Large intestine (tissue), 3 donors: ENCODE results near the gene CCL13. TPM values are rescaled to one million over a fixed set of nuclear protein-coding genes. Genes with fewer than 3 reads are reported as not detected.

Experiments used
- DNase-seq, 2 donors: peaks; one replicate each; pipeline versions ENCODE4 v3.0.0 to v3.0.0-alpha.2; 2013
- H3K27ac ChIP-seq: one replicate; pipeline ENCODE4 v1.5.1; 2013; ENCODE audit warnings: low read length
- H3K27me3 ChIP-seq: 2 replicates; pipeline ENCODE4 v1.6.1; 2013; ENCODE audit warnings: low read length; ENCODE audit not compliant: control insufficient read depth, insufficient read depth
- H3K36me3 ChIP-seq: 2 replicates; pipeline ENCODE4 v1.6.1; 2013; ENCODE audit warnings: low read length; ENCODE audit not compliant: control insufficient read depth, insufficient read depth
- H3K4me1 ChIP-seq: one replicate; pipeline ENCODE4 v1.6.1; 2013; ENCODE audit warnings: low read length; ENCODE audit not compliant: control insufficient read depth, insufficient read depth
- H3K4me3 ChIP-seq: one replicate; pipeline ENCODE4 v1.5.1; 2013; ENCODE audit warnings: low read length
- H3K9me3 ChIP-seq: one replicate; pipeline ENCODE4 v1.6.1; 2013; ENCODE audit warnings: mild to moderate bottlenecking, low read depth, low read length, moderate library complexity; ENCODE audit not compliant: control insufficient read depth
- WGBS: methylation state at CpG from one replicate; pipeline ENCODE4 v1.1.5; 2013; ENCODE audit warnings: low lambda C conversion rate; ENCODE audit not compliant: insufficient coverage; 5-methylcytosine and 5-hydroxymethylcytosine counted together
- polyA plus RNA-seq: library from polyadenylated mRNA; unstranded; fragments of 120-200 nt; gene quantifications from one replicate; pipeline ENCODE4 v1.2.1, GENCODE V29; 2013

CCL13 gene
- polyA plus RNA-seq, 1 donor, result 1.0 TPM

DNA sequence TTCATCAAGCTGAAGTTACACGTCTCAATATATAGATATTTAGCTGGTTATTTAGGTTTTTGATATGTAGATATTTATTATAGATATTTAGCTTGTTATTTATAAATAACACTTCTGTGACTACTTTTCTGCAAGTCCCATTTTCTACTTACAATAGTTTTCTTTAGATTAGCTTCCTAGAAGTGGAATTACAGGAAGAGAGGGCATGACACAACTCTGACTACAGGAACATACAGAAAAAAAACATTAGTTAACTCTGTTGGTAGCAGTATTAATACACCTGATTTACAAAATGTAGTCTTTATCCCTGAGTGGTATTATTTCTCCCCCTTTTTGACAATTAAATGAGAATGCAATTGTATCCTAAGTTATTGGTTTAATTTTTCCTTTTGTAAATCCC lies 28.0 kb downstream of the CCL13 start:
- no CpG with 5 or more reads among the region's 1 CpG for WGBS
- peaks cover 7% of the 10 kb centered on the region for H3K27me3 ChIP-seq
- H3K27ac ChIP-seq, result no peak overlapping the region
- H3K9me3 ChIP-seq, result no peaks in the 10 kb centered on the region
- no peak overlapping the region for H3K4me3 ChIP-seq
- no peaks in the 10 kb centered on the region for H3K4me1 ChIP-seq
- no peaks in the 10 kb centered on the region for H3K36me3 ChIP-seq
- DNase-seq, result no peak

DNA sequence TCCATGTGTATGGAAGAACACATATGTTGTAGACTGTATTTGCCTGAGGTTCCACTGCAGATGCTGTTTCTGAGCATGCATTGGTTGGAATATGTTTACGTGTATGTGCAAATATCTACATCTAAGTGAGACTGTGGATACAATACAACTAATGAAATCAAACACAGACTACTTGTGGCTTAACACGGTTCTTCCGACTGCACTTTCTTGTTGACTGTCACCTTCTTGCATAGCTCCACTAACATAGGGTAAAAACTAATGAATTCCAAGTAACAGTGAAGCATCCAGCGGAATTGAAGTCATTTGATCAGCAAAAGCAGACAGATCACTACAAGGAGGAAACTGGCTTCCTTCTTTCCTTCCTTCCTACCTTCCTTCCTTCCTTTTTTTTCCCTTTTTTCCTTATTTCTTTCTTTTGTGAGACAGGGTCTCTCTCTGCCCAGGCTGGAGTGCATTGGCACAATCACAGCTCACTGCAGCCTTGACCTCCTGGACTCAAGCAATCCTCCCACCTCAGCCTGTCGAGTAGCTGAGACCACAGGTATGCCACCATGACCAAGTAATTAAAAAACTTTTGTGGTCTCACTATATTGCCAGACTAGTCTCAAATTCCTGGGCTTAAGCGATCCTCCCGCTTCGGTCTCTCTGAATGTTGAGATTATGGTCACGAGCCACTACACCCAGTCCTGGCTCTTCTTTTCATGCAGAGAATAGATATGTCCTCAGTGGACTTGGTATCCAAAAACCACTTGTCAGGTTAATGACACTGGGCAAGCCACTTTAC lies 28.7 kb downstream of the CCL13 start:
- H3K4me3 ChIP-seq, result no peak overlapping the region
- H3K36me3 ChIP-seq, result no peaks in the 10 kb centered on the region
- no peaks in the 10 kb centered on the region for H3K9me3 ChIP-seq
- 83% methylated on average over 2 of the region's 9 CpGs for WGBS
- peaks cover 7% of the 10 kb centered on the region for H3K27me3 ChIP-seq
- no peak overlapping the region for H3K27ac ChIP-seq
- no peaks in the 10 kb centered on the region for H3K4me1 ChIP-seq
- DNase-seq, result no peak

GRCh38 chr17:34386343-34386696 lies 30.0 kb downstream of the CCL13 start:
- WGBS, result no CpG with 5 or more reads among the region's 5 CpGs
- H3K4me3 ChIP-seq, result no peak overlapping the region

DNA sequence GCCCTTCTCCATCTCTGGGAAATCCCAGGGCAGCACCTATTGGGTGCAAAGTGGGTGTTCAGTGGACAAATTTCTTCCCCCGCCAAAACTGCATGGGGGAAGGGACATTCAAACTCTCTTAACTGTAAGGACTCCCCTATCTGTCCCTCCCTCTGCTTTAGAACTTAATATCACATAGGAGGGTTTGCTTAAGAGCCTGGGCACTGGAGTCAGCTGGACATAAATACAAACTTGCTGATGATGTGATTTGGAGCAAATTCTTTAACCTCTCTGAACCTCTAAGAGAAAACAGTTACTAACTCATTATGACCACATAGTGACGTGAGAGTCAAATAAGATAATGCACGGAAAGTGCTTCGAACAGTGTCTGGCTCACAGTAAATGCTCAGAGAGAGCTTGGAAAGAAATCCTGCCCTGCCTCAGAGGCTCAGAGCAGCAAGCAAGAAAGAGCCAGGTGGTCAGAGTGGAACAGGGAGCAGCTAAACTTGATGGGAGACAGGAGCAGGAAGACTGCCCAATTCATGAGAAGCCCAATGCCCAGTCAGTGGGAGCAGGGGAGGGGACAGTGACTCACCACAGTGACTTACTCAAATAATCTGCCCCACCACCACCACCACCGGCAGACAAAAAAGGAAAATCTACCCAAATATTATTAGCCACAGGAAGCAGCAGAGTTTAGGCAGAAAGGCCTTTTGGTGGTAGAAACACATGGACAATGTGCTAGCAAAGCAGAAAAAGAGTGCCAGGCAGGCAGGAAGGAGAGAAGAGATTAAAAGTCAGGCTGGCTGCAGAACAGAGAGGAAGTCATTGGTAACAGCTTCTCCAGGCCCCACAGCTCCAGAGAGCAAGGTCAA lies 30.6 kb downstream of the CCL13 start:
- no CpG with 5 or more reads among the region's 5 CpGs for WGBS
- H3K9me3 ChIP-seq, result no peaks in the 10 kb centered on the region
- H3K27ac ChIP-seq, result no peak overlapping the region

More at GRCh38 chr17:34386343-34386696, 30.0 kb downstream of the CCL13 start:
- no peak for DNase-seq
- no peak overlapping the region for H3K27ac ChIP-seq
- H3K36me3 ChIP-seq, result no peaks in the 10 kb centered on the region
- peaks cover 7% of the 10 kb centered on the region for H3K27me3 ChIP-seq
- no peaks in the 10 kb centered on the region for H3K4me1 ChIP-seq
- H3K9me3 ChIP-seq, result no peaks in the 10 kb centered on the region

DNA sequence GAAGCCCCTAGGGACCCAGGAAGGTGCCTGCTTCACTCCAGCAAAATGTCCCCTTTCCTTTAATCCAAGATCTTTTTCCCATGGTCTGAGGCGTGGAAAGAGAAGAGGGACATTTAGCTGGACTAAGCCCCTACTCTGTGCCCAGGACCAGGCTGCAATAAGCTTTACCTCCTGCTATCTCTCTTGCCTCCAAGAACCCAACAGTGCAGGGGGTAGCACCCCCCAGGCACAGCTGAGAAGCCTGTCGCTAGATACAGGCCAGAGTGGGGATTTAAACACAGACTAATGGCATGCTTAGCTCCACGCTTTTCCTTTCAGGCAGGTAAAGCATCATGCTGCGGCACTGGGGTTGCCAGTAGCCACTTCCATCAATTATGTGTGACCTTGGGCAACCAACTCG lies 31.3 kb downstream of the CCL13 start:
- Histone ChIP-seq H3K4me1 (no peaks in the 10 kb centered on the region), H3K27ac (no peak overlapping the region), H3K9me3 (no peaks in the 10 kb centered on the region), H3K27me3 (peaks cover 7% of the 10 kb centered on the region), H3K4me3 (no peak overlapping the region), H3K36me3 (no peaks in the 10 kb centered on the region)
- WGBS, result 80% methylated on average over 1 of the region's 5 CpGs
- DNase-seq, result no peak

More for the DNA sequence above, 30.6 kb downstream of the CCL13 start:
- Histone ChIP-seq H3K36me3 (no peaks in the 10 kb centered on the region), H3K27me3 (peaks cover 7% of the 10 kb centered on the region), H3K4me3 (no peak overlapping the region), H3K4me1 (no peaks in the 10 kb centered on the region)
- no peak for DNase-seq

- no peak overlapping the region for H3K27ac ChIP-seq
- no CpG with 5 or more reads among the region's 6 CpGs for WGBS
- peaks cover 2% of the 10 kb centered on the region for H3K27me3 ChIP-seq
- no peaks in the 10 kb centered on the region for H3K36me3 ChIP-seq
- DNase-seq, result no peak
- no peaks in the 10 kb centered on the region for H3K4me1 ChIP-seq
- no peaks in the 10 kb centered on the region for H3K9me3 ChIP-seq
- no peak overlapping the region for H3K4me3 ChIP-seq
These were observed 33.0 kb downstream of the CCL13 start for GRCh38 chr17:34389126-34389750.

DNA sequence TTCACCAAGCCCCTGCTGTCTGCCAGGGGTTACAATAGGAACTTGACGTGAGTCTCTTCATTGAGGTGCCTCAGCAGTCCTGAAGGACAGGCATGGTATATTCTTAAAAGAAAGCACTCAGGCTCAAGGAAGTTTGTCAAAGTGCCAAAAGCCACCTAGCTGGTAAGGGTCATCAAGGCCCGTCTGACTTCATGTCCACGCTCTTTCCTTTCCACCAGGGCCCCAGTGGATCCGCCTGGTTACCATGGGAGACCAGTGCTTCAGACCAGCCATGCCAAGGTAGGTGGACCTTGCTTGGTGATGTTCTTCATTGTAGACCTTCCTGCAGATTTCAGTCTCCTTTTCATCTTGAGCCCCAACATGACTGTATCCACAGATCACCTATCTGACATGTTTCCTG lies 34.4 kb downstream of the CCL13 start:
- DNase-seq, result no peak
- Histone ChIP-seq H3K4me3 (no peak overlapping the region), H3K27ac (no peak overlapping the region), H3K9me3 (no peaks in the 10 kb centered on the region), H3K4me1 (no peaks in the 10 kb centered on the region), H3K36me3 (no peaks in the 10 kb centered on the region), H3K27me3 (peaks cover 2% of the 10 kb centered on the region)
- no CpG with 5 or more reads among the region's 4 CpGs for WGBS

GRCh38 chr17:34391241-34391640 lies 35.0 kb downstream of the CCL13 start:
- H3K27me3 ChIP-seq, result peaks cover 2% of the 10 kb centered on the region
- no peaks in the 10 kb centered on the region for H3K4me1 ChIP-seq
- H3K9me3 ChIP-seq, result no peaks in the 10 kb centered on the region
- no peaks in the 10 kb centered on the region for H3K36me3 ChIP-seq
- no peak for DNase-seq
- no peak overlapping the region for H3K27ac ChIP-seq
- no peak overlapping the region for H3K4me3 ChIP-seq
- no CpG with 5 or more reads among the region's 2 CpGs for WGBS

DNA sequence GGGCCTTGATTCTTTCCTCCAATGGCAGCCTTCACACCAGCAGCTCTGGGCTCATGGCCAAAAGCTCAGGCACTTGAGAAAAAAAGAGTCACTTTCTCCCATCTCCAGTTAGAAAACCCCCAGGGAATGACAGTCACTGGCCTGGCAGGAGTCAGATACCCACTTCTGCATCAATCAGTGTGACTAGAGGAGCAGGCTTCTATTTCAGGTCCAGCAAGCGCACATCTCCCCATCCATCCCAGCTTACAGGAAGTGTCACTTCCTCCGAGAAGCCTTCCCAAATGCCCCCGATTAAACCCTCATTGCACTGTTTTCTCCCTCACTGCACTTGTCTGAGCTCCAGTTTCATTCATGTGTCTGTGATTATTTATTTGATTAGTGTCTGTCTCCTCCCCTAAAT lies 37.1 kb downstream of the CCL13 start:
- no peaks in the 10 kb centered on the region for H3K36me3 ChIP-seq
- H3K4me1 ChIP-seq, result no peaks in the 10 kb centered on the region
- H3K4me3 ChIP-seq, result no peak overlapping the region
- H3K9me3 ChIP-seq, result no peaks in the 10 kb centered on the region
- DNase-seq, result no peak
- no peak overlapping the region for H3K27ac ChIP-seq
- WGBS, result 80% methylated on average over 1 of the region's 3 CpGs
- no peaks in the 10 kb centered on the region for H3K27me3 ChIP-seq

GRCh38 chr17:34397265-34397664 lies 41.0 kb downstream of the CCL13 start:
- Histone ChIP-seq H3K9me3 (no peaks in the 10 kb centered on the region), H3K4me1 (no peaks in the 10 kb centered on the region), H3K27me3 (no peaks in the 10 kb centered on the region), H3K4me3 (no peak overlapping the region), H3K27ac (no peak overlapping the region), H3K36me3 (no peaks in the 10 kb centered on the region)
- no peak for DNase-seq
